Measurements from ENCODE around the gene KBTBD13. TPM values are rescaled to one million over a fixed set of nuclear protein-coding genes. Genes with fewer than 3 reads are reported as not detected.

Gene KBTBD13
- total RNA-seq, 3 donors from 2014 or later (not counting 1 experiment from before 2014, with no cell fraction given): not detected

GRCh38 chr15:65100442-65100841 is 23.9 kb downstream of the KBTBD13 start:
- no peak for ATAC-seq

GRCh38 chr15:65101411-65101890 is 24.9 kb downstream of the KBTBD13 start:
- H3K9me3 ChIP-seq (ENCODE audit: control insufficient read depth, insufficient read depth, low read length): no peaks in the 10 kb centered on the region
- TF ChIP-seq CTCF (IDR thresholded peaks at IDR 0.05): peak; percentile 33
- peak in 1 of 2 donors; percentile 62 for DNase-seq
- WGBS (ENCODE audit: insufficient coverage): 45% methylated on average over 9 of the region's 9 CpGs
- H3K27me3 Mint-ChIP-seq (ENCODE audit: low read depth in 2 of 2): no peaks in the 10 kb centered on the region
- no peaks in the 10 kb centered on the region for H3K36me3 Mint-ChIP-seq
- no peak overlapping the region for H3K4me3 ChIP-seq (ENCODE audit: low read length)
- intact Hi-C loops (cut with micrococcal nuclease): no loop called here
- ATAC-seq: peak in 1 of 3 donors; percentile 41
- H3K4me1 Mint-ChIP-seq: peaks cover 9 to 22% of the 10 kb centered on the region in 2 donors
- H3K36me3 ChIP-seq (ENCODE audit: control insufficient read depth, insufficient read depth, low read length): peaks cover 34% of the 10 kb centered on the region
- peaks cover 4% of the 10 kb centered on the region for H3K4me1 ChIP-seq (ENCODE audit: control insufficient read depth, insufficient read depth, low read length)
- no peak overlapping the region for H3K4me3 Mint-ChIP-seq
- H3K9me3 Mint-ChIP-seq: no peaks in the 10 kb centered on the region
- H3K27ac Mint-ChIP-seq: no peak overlapping the region
- H3K27me3 ChIP-seq (ENCODE audit: control insufficient read depth, insufficient read depth, low read length): no peaks in the 10 kb centered on the region
- H3K27ac ChIP-seq (ENCODE audit: low read length): no peak overlapping the region

More at GRCh38 chr15:65100442-65100841, 23.9 kb downstream of the KBTBD13 start:
- no peaks in the 10 kb centered on the region for H3K27me3 ChIP-seq (ENCODE audit: control insufficient read depth, insufficient read depth, low read length)
- H3K36me3 Mint-ChIP-seq: no peaks in the 10 kb centered on the region
- H3K9me3 ChIP-seq (ENCODE audit: control insufficient read depth, insufficient read depth, low read length): no peaks in the 10 kb centered on the region
- peaks cover 4% of the 10 kb centered on the region for H3K4me1 ChIP-seq (ENCODE audit: control insufficient read depth, insufficient read depth, low read length)
- intact Hi-C loops (cut with micrococcal nuclease): no loop called here
- no peak overlapping the region for H3K4me3 Mint-ChIP-seq
- peaks cover 27% of the 10 kb centered on the region for H3K36me3 ChIP-seq (ENCODE audit: control insufficient read depth, insufficient read depth, low read length)
- H3K4me3 ChIP-seq (ENCODE audit: low read length): no peak overlapping the region
- TF ChIP-seq CTCF (IDR thresholded peaks at IDR 0.05): no peak
- H3K9me3 Mint-ChIP-seq: no peaks in the 10 kb centered on the region
- no peak overlapping the region for H3K27ac ChIP-seq (ENCODE audit: low read length)
- H3K27me3 Mint-ChIP-seq (ENCODE audit: low read depth in 2 of 2): no peaks in the 10 kb centered on the region
- WGBS (ENCODE audit: insufficient coverage): 100% methylated on average over 4 of the region's 7 CpGs
- H3K4me1 Mint-ChIP-seq: peaks cover 9 to 22% of the 10 kb centered on the region in 2 donors
- H3K27ac Mint-ChIP-seq: no peak overlapping the region
- DNase-seq: no peak

GRCh38 chr15:65101891-65102708 is 25.6 kb downstream of the KBTBD13 start:
- Histone ChIP-seq H3K4me3 (ENCODE audit: low read length) (no peak overlapping the region), H3K9me3 (ENCODE audit: control insufficient read depth, insufficient read depth, low read length) (no peaks in the 10 kb centered on the region), H3K36me3 (ENCODE audit: control insufficient read depth, insufficient read depth, low read length) (peaks cover 34% of the 10 kb centered on the region), H3K27me3 (ENCODE audit: control insufficient read depth, insufficient read depth, low read length) (no peaks in the 10 kb centered on the region), H3K4me1 (ENCODE audit: control insufficient read depth, insufficient read depth, low read length) (peaks cover 4% of the 10 kb centered on the region), H3K27ac (ENCODE audit: low read length) (no peak overlapping the region)
- Mint-ChIP-seq H3K9me3 (no peaks in the 10 kb centered on the region), H3K4me3 (no peak overlapping the region), H3K36me3 (no peaks in the 10 kb centered on the region), H3K4me1 (peaks cover 9 to 22% of the 10 kb centered on the region in 2 donors), H3K27ac (no peak overlapping the region), H3K27me3 (ENCODE audit: low read depth in 2 of 2) (no peaks in the 10 kb centered on the region)
- DNase-seq (no peak), ATAC-seq (no peak)
- intact Hi-C loops (cut with micrococcal nuclease): no loop called here
- TF ChIP-seq CTCF (IDR thresholded peaks at IDR 0.05): no peak
- WGBS (ENCODE audit: insufficient coverage): 93% methylated on average over 75 of the region's 75 CpGs

Data from natural killer cell (primary cell).